GM18858 (cell line): ENCODE measurements around the gene IL1R1.

Source experiments
- ATAC-seq: cut with Tn5 transposase; IDR thresholded peaks from one replicate; pipeline ENCODE4 v1.9.1; 2021; ENCODE audit not compliant: unreplicated experiment

IL1R1 gene

DNA sequence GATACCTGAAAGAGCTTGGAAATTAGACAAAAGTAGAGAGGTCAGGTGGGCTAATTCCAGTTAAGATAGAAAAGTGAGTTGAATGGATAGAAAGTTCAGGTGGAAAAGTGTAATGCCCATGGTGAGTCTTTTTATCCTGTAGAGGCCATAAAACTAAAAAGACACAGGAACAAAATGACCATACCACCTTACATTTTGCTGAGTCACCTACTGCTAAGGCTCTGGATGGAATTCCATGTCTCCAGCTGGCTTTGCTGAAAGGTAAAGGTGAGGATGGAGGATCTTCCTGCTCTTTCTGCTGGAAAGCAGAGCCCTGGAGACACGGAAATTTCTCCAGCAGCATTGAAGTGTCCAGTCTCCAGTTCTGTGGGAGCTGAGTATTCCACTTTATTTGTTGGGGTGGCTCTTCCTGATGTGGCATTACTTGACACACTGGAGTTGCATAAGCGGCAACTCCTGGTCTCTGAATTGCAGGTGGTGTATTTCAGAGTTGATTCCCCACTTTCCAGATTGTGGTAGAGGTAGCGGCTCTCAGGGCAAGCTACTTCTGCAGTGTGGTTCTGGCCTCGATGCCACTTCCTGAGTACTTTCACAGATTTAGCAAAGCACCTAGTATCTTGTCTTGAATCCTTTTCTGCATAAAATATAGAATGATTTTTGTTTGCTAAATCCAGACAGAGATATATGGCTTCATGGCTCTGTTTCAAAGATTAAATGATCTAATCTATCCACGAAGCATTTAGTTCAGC, 55.0 kb downstream of the IL1R1 start:
- no peak for ATAC-seq

DNA sequence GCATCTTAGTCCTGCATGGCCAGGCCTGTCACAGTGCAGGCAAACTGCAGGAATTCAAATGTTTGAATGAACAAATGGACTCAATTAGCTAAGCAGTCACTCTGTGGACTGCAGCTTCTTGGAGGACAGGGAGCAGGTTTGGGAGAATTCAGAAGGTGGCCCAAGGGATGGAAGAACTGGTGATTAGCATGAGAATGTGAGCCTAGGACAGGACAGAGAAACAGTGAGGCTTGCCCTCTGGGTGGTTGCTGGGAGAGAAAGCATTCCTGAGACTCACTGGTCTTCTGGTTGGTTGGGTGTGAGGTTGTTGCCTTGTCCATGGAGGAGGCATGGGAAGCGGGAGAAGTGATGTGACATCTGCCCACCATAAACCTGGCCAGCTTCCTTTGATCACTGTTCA, 58.0 kb downstream of the IL1R1 start:
- ATAC-seq, result no peak

DNA sequence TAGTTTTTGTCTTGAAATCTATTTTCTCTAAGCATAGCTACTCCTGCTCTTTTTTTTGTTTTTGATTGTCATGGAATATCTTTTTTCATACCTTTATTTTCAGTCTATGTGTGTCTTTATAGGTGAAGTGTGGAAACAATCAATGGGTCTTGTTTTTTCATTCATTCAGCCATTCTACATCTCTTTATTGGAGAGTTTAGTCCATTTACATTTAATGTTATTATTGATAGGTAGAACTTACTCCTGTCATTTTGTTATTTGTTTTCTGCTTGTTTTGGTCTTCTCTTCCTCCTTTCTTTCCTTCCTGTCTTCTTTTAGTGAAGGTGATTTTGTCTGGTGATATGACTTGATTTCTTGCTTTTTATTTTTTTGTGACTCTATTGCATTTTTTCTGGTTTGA, 62.1 kb downstream of the IL1R1 start:
- no peak for ATAC-seq

DNA sequence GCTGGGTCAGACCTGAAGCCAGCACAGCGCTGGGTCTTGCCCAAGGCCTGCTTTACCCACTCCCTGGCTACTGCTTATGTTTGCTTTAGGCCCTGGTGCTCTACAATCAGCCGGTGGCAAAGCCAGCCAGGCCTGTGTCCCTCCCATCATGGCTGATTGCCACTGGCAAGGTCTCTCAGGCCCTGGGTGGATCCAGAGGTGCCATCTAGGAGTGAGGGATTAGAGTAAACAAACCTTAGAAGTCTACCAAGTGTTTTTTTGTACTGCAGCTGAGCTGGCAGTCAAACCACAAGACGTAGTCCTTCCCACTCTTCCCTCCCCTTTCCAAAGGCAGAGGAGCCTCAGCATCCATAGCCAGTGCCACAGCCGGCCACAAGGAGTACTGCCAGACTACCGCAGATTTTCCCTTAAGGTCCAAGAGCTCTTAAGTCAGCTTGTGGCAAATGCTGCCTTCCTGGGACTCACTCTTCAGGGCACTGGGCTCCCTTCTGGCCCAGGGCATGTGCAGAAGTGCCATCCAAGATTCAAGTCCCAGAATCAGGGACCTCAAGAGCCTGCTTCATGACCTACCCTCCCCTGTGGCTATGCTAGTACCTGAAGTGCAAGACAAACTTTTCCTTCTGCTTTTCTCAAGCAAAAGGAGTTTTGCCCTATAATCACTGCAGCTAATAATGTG, 64.3 kb downstream of the IL1R1 start:
- ATAC-seq, result no peak

DNA sequence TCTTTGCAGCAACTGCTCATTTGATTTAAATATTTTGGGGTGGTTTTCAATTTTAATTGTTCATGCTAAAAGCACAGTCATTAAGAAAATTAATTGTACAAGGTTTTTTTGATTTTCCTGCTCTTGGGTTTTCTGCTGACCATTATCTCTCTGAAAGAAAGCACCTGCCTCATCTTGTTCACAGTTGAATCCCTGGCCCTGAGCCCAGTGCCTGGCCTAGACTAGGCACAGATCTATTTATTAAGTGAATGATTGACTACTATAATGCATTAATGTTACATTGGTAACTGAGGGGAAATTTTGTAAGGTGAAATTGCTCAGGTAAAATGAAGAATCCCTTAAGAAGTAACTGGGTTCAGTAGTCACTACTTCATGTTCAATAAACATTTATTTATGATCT, 66.2 kb downstream of the IL1R1 start:
- no peak for ATAC-seq

DNA sequence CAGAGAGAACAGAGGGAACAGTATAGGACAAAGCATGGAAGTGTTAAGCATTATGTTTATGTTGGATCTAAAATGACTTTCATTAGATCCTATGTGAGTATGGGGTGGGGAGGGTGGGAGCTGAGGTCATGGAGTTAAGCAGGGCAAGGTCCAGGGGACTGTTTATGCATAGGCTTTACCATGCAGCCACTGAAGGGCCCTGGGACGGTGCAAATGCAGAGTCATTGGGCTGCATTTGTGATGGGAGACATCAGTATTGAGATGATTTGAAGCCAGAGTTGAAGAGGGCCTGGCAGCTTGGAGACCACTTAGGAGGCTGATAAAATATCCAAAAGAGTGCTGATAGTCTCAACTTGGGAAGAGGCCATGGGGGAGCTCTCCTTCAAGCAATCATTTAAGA, 66.9 kb downstream of the IL1R1 start:
- no peak for ATAC-seq

DNA sequence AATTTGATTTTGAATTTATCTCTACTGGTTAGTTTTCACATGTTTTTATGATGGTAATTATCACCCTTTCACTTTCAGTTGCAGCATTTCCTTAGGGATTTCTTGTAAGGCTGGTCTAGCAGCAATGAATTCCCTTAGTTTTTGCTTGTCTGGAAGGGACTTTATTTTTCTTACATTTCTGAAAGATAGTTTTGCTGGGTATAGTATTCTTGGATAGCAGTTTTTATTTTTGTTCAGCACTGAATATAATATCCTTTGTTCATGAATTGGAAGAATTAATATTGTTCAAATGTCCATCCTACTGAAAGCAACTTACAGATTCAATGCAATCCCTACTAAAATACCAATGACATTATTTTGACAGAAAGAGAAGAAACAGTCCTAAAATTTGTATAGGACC, 74.5 kb downstream of the IL1R1 start:
- ATAC-seq, result no peak

DNA sequence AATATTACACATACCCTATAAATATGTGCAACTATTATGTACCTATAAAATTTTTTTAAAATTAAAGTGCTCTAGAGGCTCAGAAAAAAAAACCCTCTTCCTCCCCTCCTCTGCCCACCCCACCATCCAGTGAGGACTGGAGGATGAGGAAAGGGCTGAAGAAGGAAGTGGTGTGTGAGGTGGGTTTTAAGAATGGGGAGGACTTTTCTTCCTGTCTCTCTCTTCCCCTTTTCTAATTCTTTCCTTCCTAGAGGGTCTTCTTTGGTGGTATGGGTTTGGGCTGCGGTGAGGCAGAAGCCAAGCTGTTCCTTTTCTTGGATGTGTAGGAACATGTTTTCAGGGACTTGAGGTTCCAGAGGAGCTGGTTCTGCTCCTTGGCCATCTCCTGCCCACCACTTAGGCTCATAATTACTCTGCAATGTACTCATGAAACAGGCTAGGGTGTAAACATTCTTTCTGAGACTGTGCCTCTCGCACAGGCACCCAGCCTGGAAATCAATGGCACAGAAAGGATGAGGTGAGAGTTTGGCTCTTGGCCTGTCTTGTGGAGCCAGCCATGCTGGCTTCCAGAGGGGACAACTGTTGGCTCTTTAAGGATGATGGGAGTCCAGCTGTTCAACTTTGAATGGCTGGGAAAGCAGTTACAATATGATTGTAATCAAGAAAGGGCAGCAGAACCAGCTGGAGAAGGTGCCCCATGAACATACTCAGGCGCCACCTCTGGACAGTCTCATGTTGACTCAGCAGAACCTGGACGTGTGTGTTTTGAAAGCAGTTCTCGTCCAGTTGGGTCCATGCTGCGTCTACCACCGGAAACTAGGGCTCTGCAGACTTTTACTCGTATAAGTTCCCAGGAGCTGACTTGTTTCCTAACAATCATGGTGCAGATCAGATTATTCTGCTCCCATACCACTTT, 82.5 kb downstream of the IL1R1 start:
- ATAC-seq, result no peak

DNA sequence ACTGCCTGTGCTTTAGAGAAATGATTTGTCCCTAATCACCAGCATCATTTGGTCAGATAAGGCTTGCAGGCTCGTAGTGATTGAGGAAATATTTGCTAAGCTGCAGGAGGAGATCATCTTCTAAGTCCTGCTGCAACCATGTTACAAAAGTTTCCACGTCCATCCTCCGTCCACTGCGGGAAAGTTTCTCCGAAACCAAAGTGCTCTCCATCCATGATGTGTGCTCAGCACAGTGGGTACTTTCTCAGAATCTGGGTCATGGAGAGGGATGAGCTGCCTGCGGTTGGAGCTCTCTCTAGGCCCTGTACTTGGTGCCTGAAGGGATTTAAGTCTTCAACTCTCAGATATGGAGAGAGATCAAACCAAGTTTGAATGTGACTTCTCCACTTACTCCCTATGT, 83.6 kb downstream of the IL1R1 start:
- no peak for ATAC-seq

DNA sequence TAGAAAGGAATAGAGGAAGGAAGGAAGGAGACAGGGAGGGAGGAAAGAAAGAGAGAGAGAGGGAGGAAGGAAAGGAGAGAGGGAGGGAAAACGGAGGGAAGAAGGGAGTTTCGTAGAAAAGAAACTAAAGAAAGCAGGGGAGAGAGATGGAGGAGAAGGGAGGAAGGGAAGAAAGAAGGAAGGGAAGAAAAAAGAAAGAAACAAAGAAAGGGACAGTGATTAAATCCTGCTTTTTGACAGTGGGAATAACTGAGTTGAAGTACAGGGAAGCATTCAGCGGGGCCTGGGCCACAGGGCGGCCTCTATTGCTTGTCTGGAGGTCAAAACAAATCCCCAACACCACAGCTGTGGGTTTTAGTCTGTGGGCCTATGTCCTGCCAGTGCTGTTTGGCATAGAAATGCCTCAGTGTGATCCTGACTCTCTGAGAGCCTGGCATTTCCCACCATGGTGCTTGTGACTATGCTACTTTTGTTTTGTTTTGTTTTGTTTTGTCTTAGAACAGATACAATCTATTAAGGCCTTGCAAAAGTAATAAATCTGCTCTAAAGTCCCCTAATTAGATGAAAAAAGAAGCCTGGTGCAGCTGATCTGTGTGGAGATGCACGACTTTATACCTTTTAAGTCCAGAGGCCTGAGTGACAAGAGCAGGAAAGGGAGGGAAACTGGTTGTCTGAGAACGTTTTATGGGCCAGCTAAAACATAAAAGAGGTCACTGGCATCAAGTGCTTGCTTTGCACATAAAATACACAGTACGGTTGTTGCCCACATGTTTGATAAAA, 84.3 kb downstream of the IL1R1 start:
- ATAC-seq, result no peak

DNA sequence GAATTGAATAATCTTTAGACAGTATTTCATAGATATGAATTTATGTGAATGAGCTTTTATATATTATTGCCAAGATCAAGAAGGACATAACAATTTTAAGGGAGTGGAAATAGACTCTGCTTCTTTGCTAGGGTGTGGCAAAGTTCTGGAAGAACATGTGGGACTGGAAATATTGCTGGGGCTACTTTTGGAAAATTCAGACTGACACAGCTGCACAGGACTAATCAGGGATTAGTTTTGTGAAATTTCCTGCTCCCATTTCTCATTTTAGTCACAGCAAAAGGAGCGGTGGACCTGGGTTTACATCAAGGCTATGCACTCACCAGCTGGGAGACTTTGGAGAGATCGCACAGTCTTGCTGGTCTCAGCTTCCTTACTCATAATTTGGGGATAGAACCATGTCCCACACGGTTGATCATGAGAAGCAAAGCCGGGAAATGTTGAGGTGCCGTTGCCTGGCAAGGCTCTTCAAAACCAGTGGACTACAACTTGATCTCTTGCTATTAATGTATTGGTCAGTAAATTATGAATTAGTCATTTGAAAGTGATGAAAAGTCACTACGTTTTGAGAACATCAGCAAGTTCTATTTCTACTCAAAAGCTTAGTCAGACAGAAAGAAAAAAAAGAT, 86.7 kb downstream of the IL1R1 start:
- no peak for ATAC-seq
